Choroid plexus epithelial cell (primary cell): ENCODE measurements around the gene FNDC4.

Experiments
- DNase-seq: peaks from one replicate; pipeline ENCODE4 v3.0.0-alpha.2; 2010; ENCODE audit warnings: low read depth
- H3K4me3 ChIP-seq: 2 replicates; pipeline ENCODE4 v1.5.1; 2011; ENCODE audit warnings: low read depth, mild to moderate bottlenecking, control low read depth, low read length, moderate library complexity
- CTCF ChIP-seq: conservative IDR thresholded peaks from 2 replicates; pipeline ENCODE4 v1.5.1; 2011; ENCODE audit warnings: low read depth, mild to moderate bottlenecking, control low read depth, inconsistent platforms, low read length, moderate library complexity

The FNDC4 gene

GRCh38 chr2:27464443-27464842 lies 30.6 kb downstream of the FNDC4 start:
- no peak for TF ChIP-seq CTCF
- DNase-seq, result no peak
- no peak overlapping the region for H3K4me3 ChIP-seq

- DNase-seq, result no peak
- H3K4me3 ChIP-seq, result no peak overlapping the region
- no peak for TF ChIP-seq CTCF
Measured at GRCh38 chr2:27461118-27461517, 33.9 kb downstream of the FNDC4 start.

GRCh38 chr2:27453968-27454367 lies 41.0 kb downstream of the FNDC4 start:
- DNase-seq, result no peak
- no peak for TF ChIP-seq CTCF
- H3K4me3 ChIP-seq, result no peak overlapping the region

GRCh38 chr2:27451095-27451494 lies 43.9 kb downstream of the FNDC4 start:
- no peak for TF ChIP-seq CTCF
- no peak for DNase-seq
- no peak overlapping the region for H3K4me3 ChIP-seq

- no peak for TF ChIP-seq CTCF
- DNase-seq, result no peak
- H3K4me3 ChIP-seq, result no peak overlapping the region
Measured at GRCh38 chr2:27448381-27448780, 46.6 kb downstream of the FNDC4 start.

- no peak for DNase-seq
- TF ChIP-seq CTCF, result no peak
Measured at GRCh38 chr2:27446057-27446456, 48.9 kb downstream of the FNDC4 start.

GRCh38 chr2:27445615-27446014 lies 49.4 kb downstream of the FNDC4 start:
- no peak for TF ChIP-seq CTCF
- no peak for DNase-seq
- H3K4me3 ChIP-seq, result no peak overlapping the region

More at GRCh38 chr2:27446057-27446456, 48.9 kb downstream of the FNDC4 start:
- no peak overlapping the region for H3K4me3 ChIP-seq
